ENCODE results near the gene FOXF2. TPM values are rescaled to one million over a fixed set of nuclear protein-coding genes. Genes with fewer than 3 reads are reported as not detected.
A peak's percentile ranks its signal among the peaks of the same experiment; 100 is the strongest.

FOXF2 gene
- total and polyA plus RNA-seq, 2 of the 4 experiments (the other 2 are of a cell fraction), result 2.5 to 16.3 TPM

GRCh38 chr6:1395506-1395905 lies 6.1 kb downstream of the FOXF2 start (continued):
- no peak for TF ChIP-seq RCOR1 (IDR thresholded peaks at IDR 0.05; ENCODE audit: insufficient replicate concordance, low read length)

- no TSS peak for BruUV-seq (replicated peaks)
- DNase-seq, result no peak
- Histone ChIP-seq H3K56ac (ENCODE audit: extremely low read depth, insufficient read depth, low read length) (no peak overlapping the region; the same call in 1 of the 2 replicates), H3K79me1 (ENCODE audit: low read depth in 1 of 2, low read length in 2 of 2) (peaks cover 13 to 19% of the 10 kb centered on the region in 2 experiments), H4K5ac (ENCODE audit: low read depth, low read length) (peak overlapping the region; percentile 76), H3K23ac (ENCODE audit: low read depth, low read length) (peak overlapping the region; percentile 67), H3K14ac (replicated peaks; ENCODE audit: low read depth, low read length) (peak overlapping the region; percentile 39), H3K9me3 (ENCODE audit: control insufficient read depth, insufficient read depth, low read length) (no peaks in the 10 kb centered on the region), H3K4me1 (ENCODE audit: control insufficient read depth, insufficient read depth, low read length) (peaks cover 19% of the 10 kb centered on the region), H3K9ac (ENCODE audit: low read depth, low read length) (peak overlapping the region; percentile 51; the same call in 1 of the 2 replicates), H2AFZ (replicated peaks; ENCODE audit: low read length, poor library complexity) (no peak overlapping the region), H2BK120ac (ENCODE audit: low read depth, low read length) (peak overlapping the region; percentile 62), H4K8ac (ENCODE audit: low read depth in 2 of 2, low read length in 2 of 2) (peak overlapping the region in 1 of 2 experiments; percentile 84; a peak in 3 of 4 replicates), H2BK15ac (ENCODE audit: low read depth, low read length) (peak overlapping the region; percentile 44; the same call in 2 of the 3 replicates), H3K9me1 (ENCODE audit: insufficient read depth, low read length) (0 out of 2 replicates have a peak, but pooled peaks cover 3% of the 10 kb centered on the region), H3K4me3 (ENCODE audit: insufficient read depth, low read depth, low read length) (no peak overlapping the region), H3K18ac (ENCODE audit: low read depth, low read length) (peak overlapping the region; percentile 88), H4K20me1 (ENCODE audit: insufficient read depth, low read length) (peaks cover 10% of the 10 kb centered on the region; the same call in 1 of the 2 replicates), H2BK5ac (ENCODE audit: low read depth, low read length, poor library complexity, severe bottlenecking) (no peak overlapping the region), H3K36me3 (ENCODE audit: control insufficient read depth, insufficient read depth, low read length) (peaks cover 6% of the 10 kb centered on the region), H2AK5ac (ENCODE audit: low read depth, low read length) (peak overlapping the region; percentile 46), H3K4ac (ENCODE audit: low read depth, low read length) (peak overlapping the region; percentile 87), H2BK20ac (ENCODE audit: low read depth, low read length) (peak overlapping the region; percentile 59), H3K27me3 (ENCODE audit: control insufficient read depth, insufficient read depth, low read length) (no peaks in the 10 kb centered on the region; the same call in 1 of the 2 replicates), H3K4me2 (ENCODE audit: low read depth, low read length) (peak overlapping the region; percentile 33), H2AK9ac (replicated peaks; ENCODE audit: low read depth, low read length, poor library complexity) (peak overlapping the region; percentile 57), H4K91ac (ENCODE audit: insufficient read depth, low read depth, low read length) (peak overlapping the region; percentile 77; the same call in 1 of the 2 replicates), H3K27ac (ENCODE audit: insufficient read depth, low read length) (peak overlapping the region; percentile 66; the same call in 1 of the 2 replicates)
- intact Hi-C loops (cut with micrococcal nuclease) (loop anchor here (5.0 kb wide), 3 partner anchors 41 to 674 kb away; no protein-coding TSS in a partner anchor), dilution Hi-C loops (cut with HindIII; ENCODE audit: low sequenced_read_pairs, unreplicated experiment) (no loop called here), in situ Hi-C loops (cut with MboI; ENCODE audit: low sequenced_read_pairs) (loop anchor here (10.0 to 25.0 kb wide), 2 partner anchors 484 to 801 kb away; no protein-coding TSS in a partner anchor)
- no peak for ATAC-seq (ENCODE audit: low read depth)
- CTCF ChIA-PET, result interaction anchor here (0.5 to 1.9 kb wide), 11 partner anchors 9 to 803 kb away, joined by 3 to 15 read pairs (median 4); no protein-coding TSS in a partner anchor
- 80% methylated on average over 2 of the region's 15 CpGs; no CpG with 5 or more reads in 1 of the 2 experiments for WGBS, 2 experiments (ENCODE audit: extremely low coverage in 2 of 2, insufficient read length in 1 of 2)
- POLR2A ChIA-PET (ENCODE audit: unreplicated experiment), result interaction anchor here (0.6 to 0.7 kb wide), 2 partner anchors 8 to 599 kb away, joined by 3 to 5 read pairs; no protein-coding TSS in a partner anchor
- no peak for TF ChIP-seq CEBPB (IDR thresholded peaks at IDR 0.05; ENCODE audit: low read depth, low read length)
- TF ChIP-seq SMC3 (IDR thresholded peaks at IDR 0.05; ENCODE audit: low read depth, low read length), result no peak
- no peak for TF ChIP-seq ELK1 (IDR thresholded peaks at IDR 0.05; ENCODE audit: borderline replicate concordance, low read depth, low read length)
- TF ChIP-seq USF2 (IDR thresholded peaks at IDR 0.05; ENCODE audit: low read depth, low read length), result no peak
- no peak for TF ChIP-seq BHLHE40 (IDR thresholded peaks at IDR 0.05; ENCODE audit: low read depth, low read length)
- TF ChIP-seq RCOR1 (IDR thresholded peaks at IDR 0.05; ENCODE audit: insufficient replicate concordance, low read length), result no peak
- no peak for TF ChIP-seq MXI1 (IDR thresholded peaks at IDR 0.05; ENCODE audit: borderline replicate concordance, low read depth, low read length)
- TF ChIP-seq RAD21 (IDR thresholded peaks at IDR 0.05; ENCODE audit: low read length), result no peak
- TF ChIP-seq MAFK (IDR thresholded peaks at IDR 0.05; ENCODE audit: low read depth, low read length), result no peak
- TF ChIP-seq CHD1 (IDR thresholded peaks at IDR 0.05; ENCODE audit: low read depth, low read length), result no peak
- no peak for TF ChIP-seq FOS (IDR thresholded peaks at IDR 0.05; ENCODE audit: low read depth, low read length)
- TF ChIP-seq NFE2L2 (IDR thresholded peaks at IDR 0.05; ENCODE audit: low read depth, low read length), result no peak
Measured at GRCh38 chr6:1395941-1396908, 6.8 kb downstream of the FOXF2 start.

Data from IMR-90 (cell line).